Omental fat pad (tissue), 4 donors: Measurements from ENCODE around the gene CD74. TPM values are rescaled to one million over a fixed set of nuclear protein-coding genes. Genes with fewer than 3 reads are reported as not detected.

ENCODE experiments used
- ATAC-seq: fragments of 150-250 bp; one replicate; pipeline ENCODE4 v1.9.1; 2016; ENCODE audit warnings: mild to moderate bottlenecking, moderate library complexity; ENCODE audit not compliant: low FRiP score
- DNase-seq: peaks from one replicate; pipeline ENCODE4 v3.0.0-alpha.2; 2019; ENCODE audit warnings: low spot score
- CTCF ChIP-seq, 3 donors: fragments of 450-650 bp; IDR thresholded peaks; one replicate each; pipeline ENCODE4 v1.5.1; 2016 to 2017; ENCODE audit warnings: antibody characterized with exemption in 3 of 3, mild to moderate bottlenecking in 3 of 3, moderate library complexity in 2 of 3
- total RNA-seq, 4 donors: library from RNA; depleted of rRNA; stranded (reverse); fragments of >200 nt; gene quantifications; one replicate each; pipeline ENCODE4 v1.1.0, GENCODE V29; 2016

The CD74 gene
- total RNA-seq, 4 donors from 2014 or later = 188 to 705 (median 639) TPM

- no peak for ATAC-seq
These were observed 8.6 kb downstream of the CD74 start for GRCh38 chr5:150404121-150404520.

GRCh38 chr5:150402901-150403342 lies 9.8 kb downstream of the CD74 start:
- TF ChIP-seq CTCF (IDR thresholded peaks at IDR 0.05) = no peak
- DNase-seq = no peak
- ATAC-seq = no peak

More at GRCh38 chr5:150404121-150404520, 8.6 kb downstream of the CD74 start:
- TF ChIP-seq CTCF (IDR thresholded peaks at IDR 0.05) = no peak
- no peak for DNase-seq

GRCh38 chr5:150402229-150402773 lies 10.4 kb downstream of the CD74 start:
- ATAC-seq (no peak), DNase-seq (no peak)
- no peak for TF ChIP-seq CTCF (IDR thresholded peaks at IDR 0.05)

- TF ChIP-seq CTCF (IDR thresholded peaks at IDR 0.05) = no peak
- DNase-seq (no peak), ATAC-seq (no peak)
These were observed 11.1 kb downstream of the CD74 start for GRCh38 chr5:150401376-150402228.

- DNase-seq = no peak
- ATAC-seq = no peak
- no peak for TF ChIP-seq CTCF (IDR thresholded peaks at IDR 0.05)
These were observed 11.7 kb downstream of the CD74 start for GRCh38 chr5:150401076-150401375.

- DNase-seq (no peak), ATAC-seq (no peak)
- no peak for TF ChIP-seq CTCF (IDR thresholded peaks at IDR 0.05)
These were observed 12.2 kb downstream of the CD74 start for GRCh38 chr5:150400316-150401075.
